Ishikawa (cell line): ENCODE measurements around the gene AGPAT2.

ENCODE experiments used
- CEBPB ChIP-seq: IDR thresholded peaks from 2 replicates; pipeline ENCODE4 v1.6.1; 2012
- CREB1 ChIP-seq: IDR thresholded peaks from 2 replicates; pipeline ENCODE4 v1.6.1; 2012; ENCODE audit warnings: low read depth
- EGR1 ChIP-seq: IDR thresholded peaks from 2 replicates; pipeline ENCODE4 v1.6.1; 2012
- EP300 ChIP-seq: IDR thresholded peaks from 2 replicates; pipeline ENCODE4 v1.6.1; 2012; ENCODE audit warnings: borderline replicate concordance
- FOXM1 ChIP-seq: IDR thresholded peaks from 2 replicates; pipeline ENCODE4 v1.6.1; 2012; ENCODE audit warnings: low read depth, borderline replicate concordance
- NFIC ChIP-seq: IDR thresholded peaks from 2 replicates; pipeline ENCODE4 v1.6.1; 2012
- RAD21 ChIP-seq: IDR thresholded peaks from 2 replicates; pipeline ENCODE4 v1.6.1; 2012; ENCODE audit warnings: low read depth
- TAF1 ChIP-seq: IDR thresholded peaks from 2 replicates; pipeline ENCODE4 v1.6.1; 2012; ENCODE audit warnings: low read depth, mild to moderate bottlenecking
- TCF12 ChIP-seq: IDR thresholded peaks from 2 replicates; pipeline ENCODE4 v1.6.1; 2012; ENCODE audit warnings: low read depth
- TEAD4 ChIP-seq: IDR thresholded peaks from 2 replicates; pipeline ENCODE4 v1.6.1; 2012
- YY1 ChIP-seq: IDR thresholded peaks from 2 replicates; pipeline ENCODE4 v1.6.1; 2012; ENCODE audit warnings: low read depth
- ZBTB7A ChIP-seq: IDR thresholded peaks from 2 replicates; pipeline ENCODE4 v1.6.1; 2012; ENCODE audit warnings: low read depth
- TF ChIP-seq, protein P1 (sequence below): IDR thresholded peaks from 2 replicates; pipeline ENCODE4 v1.6.1; 2012
- TF ChIP-seq, protein P2 (sequence below): IDR thresholded peaks from 2 replicates; pipeline ENCODE4 v1.6.1; 2012
- TF ChIP-seq, protein P3 (sequence below): IDR thresholded peaks from 2 replicates; pipeline ENCODE4 v1.6.1; 2012; ENCODE audit warnings: low read depth, mild to moderate bottlenecking

AGPAT2 gene

GRCh38 chr9:136664000-136664915 lies 23.0 kb downstream of the AGPAT2 start:
- TF ChIP-seq EP300: no peak
- no peak for TF ChIP-seq CREB1
- no peak for TF ChIP-seq CEBPB
- TF ChIP-seq, protein P1, sequence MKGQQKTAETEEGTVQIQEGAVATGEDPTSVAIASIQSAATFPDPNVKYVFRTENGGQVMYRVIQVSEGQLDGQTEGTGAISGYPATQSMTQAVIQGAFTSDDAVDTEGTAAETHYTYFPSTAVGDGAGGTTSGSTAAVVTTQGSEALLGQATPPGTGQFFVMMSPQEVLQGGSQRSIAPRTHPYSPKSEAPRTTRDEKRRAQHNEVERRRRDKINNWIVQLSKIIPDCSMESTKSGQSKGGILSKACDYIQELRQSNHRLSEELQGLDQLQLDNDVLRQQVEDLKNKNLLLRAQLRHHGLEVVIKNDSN: no peak
- TF ChIP-seq, protein P2, sequence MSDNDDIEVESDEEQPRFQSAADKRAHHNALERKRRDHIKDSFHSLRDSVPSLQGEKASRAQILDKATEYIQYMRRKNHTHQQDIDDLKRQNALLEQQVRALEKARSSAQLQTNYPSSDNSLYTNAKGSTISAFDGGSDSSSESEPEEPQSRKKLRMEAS: no peak
- TF ChIP-seq ZBTB7A: no peak
- TF ChIP-seq FOXM1: no peak
- no peak for TF ChIP-seq RAD21
- TF ChIP-seq NFIC: no peak
- no peak for TF ChIP-seq TEAD4
- TF ChIP-seq EGR1: no peak

DNA sequence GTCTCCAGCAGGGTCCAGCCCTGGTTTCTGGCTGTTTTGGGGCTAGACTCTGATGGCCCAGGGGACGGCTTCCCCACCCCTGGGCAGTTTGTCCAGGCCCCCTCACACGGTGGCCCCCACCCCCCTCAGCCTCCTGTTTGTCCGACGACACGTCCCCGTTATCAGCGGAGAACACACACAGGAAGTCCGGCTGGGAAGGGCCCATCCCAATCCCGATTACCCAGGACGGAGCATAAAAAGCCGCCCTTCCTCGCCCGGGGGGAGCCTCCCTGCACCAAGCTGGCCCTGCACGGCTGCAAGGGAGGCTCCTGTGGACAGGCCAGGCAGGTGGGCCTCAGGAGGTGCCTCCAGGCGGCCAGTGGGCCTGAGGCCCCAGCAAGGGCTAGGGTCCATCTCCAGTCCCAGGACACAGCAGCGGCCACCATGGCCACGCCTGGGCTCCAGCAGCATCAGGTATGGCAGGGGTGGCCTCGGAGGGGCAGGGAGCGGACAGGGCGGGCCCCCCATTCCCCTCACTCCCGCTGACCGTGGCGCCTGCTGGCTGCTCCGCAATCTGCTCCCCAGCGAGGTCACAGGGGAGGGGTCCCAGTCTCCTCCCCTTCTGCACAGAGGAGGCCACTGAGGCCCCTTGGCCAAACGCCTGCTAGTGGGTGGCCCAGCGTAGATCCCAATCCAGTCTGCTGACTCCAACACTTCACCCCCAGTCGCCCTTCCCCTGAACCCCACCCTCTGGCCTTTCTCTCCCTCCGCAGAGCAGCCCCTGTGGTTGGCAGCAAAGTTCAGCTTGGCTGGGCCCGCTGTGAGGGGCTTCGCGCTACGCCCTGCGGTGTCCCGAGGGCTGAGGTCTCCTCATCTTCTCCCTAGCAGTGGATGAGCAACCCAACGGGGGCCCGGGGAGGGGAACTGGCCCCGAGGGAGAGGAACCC lies 24.3 kb downstream of the AGPAT2 start, which contains the start of gene EGFL7:
Gene EGFL7 (plus strand): TSS at position 261 of the 926 bp plus-strand sequence. CDS start 5,367 bp downstream, outside the sequence.
- TF ChIP-seq TCF12: no peak
- TF ChIP-seq TAF1: no peak
- no peak for TF ChIP-seq TEAD4
- TF ChIP-seq RAD21: no peak
- no peak for TF ChIP-seq NFIC
- TF ChIP-seq EGR1: no peak
- TF ChIP-seq YY1: no peak
- TF ChIP-seq CREB1: no peak
- TF ChIP-seq FOXM1: no peak
- no peak for TF ChIP-seq CEBPB
- TF ChIP-seq ZBTB7A: no peak
- TF ChIP-seq, protein P1: no peak
- TF ChIP-seq, protein P3, sequence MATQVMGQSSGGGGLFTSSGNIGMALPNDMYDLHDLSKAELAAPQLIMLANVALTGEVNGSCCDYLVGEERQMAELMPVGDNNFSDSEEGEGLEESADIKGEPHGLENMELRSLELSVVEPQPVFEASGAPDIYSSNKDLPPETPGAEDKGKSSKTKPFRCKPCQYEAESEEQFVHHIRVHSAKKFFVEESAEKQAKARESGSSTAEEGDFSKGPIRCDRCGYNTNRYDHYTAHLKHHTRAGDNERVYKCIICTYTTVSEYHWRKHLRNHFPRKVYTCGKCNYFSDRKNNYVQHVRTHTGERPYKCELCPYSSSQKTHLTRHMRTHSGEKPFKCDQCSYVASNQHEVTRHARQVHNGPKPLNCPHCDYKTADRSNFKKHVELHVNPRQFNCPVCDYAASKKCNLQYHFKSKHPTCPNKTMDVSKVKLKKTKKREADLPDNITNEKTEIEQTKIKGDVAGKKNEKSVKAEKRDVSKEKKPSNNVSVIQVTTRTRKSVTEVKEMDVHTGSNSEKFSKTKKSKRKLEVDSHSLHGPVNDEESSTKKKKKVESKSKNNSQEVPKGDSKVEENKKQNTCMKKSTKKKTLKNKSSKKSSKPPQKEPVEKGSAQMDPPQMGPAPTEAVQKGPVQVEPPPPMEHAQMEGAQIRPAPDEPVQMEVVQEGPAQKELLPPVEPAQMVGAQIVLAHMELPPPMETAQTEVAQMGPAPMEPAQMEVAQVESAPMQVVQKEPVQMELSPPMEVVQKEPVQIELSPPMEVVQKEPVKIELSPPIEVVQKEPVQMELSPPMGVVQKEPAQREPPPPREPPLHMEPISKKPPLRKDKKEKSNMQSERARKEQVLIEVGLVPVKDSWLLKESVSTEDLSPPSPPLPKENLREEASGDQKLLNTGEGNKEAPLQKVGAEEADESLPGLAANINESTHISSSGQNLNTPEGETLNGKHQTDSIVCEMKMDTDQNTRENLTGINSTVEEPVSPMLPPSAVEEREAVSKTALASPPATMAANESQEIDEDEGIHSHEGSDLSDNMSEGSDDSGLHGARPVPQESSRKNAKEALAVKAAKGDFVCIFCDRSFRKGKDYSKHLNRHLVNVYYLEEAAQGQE: no peak
- no peak for TF ChIP-seq EP300
- TF ChIP-seq, protein P2: no peak

- TF ChIP-seq, protein P2: no peak
- TF ChIP-seq YY1 (no peak), CREB1 (no peak)
- TF ChIP-seq, protein P1: no peak
- TF ChIP-seq, protein P3: no peak
Observed at GRCh38 chr9:136662326-136662655, 25.0 kb downstream of the AGPAT2 start.

GRCh38 chr9:136661641-136662325 lies 25.5 kb downstream of the AGPAT2 start:
- no peak for TF ChIP-seq CREB1
- TF ChIP-seq EGR1: no peak
- TF ChIP-seq ZBTB7A: no peak
